Mammary epithelial cell (primary cell): ENCODE measurements around the gene CNTN1.

Source experiments
- EZH2 ChIP-seq: IDR thresholded peaks from 2 replicates; pipeline ENCODE4 v1.6.1; 2012; ENCODE audit warnings: low read length, inconsistent platforms, borderline replicate concordance
- TF ChIP-seq, protein P1 (sequence below), 2 donors: IDR thresholded peaks in 1 of 2; conservative IDR thresholded peaks in 1 of 2; 2 replicates each; pipeline ENCODE4 v1.5.1; 2011 to 2012; ENCODE audit warnings: inconsistent platforms in 2 of 2, low read length in 2 of 2, mild to moderate bottlenecking in 2 of 2, control low read depth in 1 of 2, low read depth in 1 of 2; ENCODE audit not compliant: insufficient read depth in 1 of 2; ENCODE audit errors: extremely low read depth in 1 of 2

DNA sequence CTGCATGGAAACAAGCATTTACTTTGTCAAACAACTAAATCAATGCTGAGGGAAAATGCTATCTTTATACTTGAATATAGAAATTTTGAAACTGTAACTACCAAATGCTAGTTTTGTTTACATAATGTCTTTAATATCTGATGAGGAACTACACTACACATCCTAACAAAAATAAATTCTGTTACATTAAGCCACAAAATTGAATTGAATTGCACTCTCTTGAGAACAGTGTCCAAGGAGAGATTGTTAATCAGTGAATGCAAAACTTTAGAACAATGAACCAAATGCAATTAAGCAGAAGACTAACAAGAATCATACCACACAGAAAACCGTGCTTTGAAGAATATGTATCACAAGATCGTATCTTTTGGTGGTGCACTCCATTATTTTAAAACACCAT is 141.6 kb downstream of the CNTN1 start:
- TF ChIP-seq, protein P1, sequence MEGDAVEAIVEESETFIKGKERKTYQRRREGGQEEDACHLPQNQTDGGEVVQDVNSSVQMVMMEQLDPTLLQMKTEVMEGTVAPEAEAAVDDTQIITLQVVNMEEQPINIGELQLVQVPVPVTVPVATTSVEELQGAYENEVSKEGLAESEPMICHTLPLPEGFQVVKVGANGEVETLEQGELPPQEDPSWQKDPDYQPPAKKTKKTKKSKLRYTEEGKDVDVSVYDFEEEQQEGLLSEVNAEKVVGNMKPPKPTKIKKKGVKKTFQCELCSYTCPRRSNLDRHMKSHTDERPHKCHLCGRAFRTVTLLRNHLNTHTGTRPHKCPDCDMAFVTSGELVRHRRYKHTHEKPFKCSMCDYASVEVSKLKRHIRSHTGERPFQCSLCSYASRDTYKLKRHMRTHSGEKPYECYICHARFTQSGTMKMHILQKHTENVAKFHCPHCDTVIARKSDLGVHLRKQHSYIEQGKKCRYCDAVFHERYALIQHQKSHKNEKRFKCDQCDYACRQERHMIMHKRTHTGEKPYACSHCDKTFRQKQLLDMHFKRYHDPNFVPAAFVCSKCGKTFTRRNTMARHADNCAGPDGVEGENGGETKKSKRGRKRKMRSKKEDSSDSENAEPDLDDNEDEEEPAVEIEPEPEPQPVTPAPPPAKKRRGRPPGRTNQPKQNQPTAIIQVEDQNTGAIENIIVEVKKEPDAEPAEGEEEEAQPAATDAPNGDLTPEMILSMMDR (conservative IDR thresholded peaks at IDR 0.05 in 1 of 2, IDR thresholded peaks at IDR 0.05 in 1 of 2; ENCODE audit: extremely low read depth in 1 of 2, insufficient read depth in 1 of 2, low read depth in 1 of 2, low read length in 2 of 2) = no peak
- TF ChIP-seq EZH2 = no peak
